H1 (cell line): ENCODE measurements around the gene ATP6V0D1. TPM values are rescaled to one million over a fixed set of nuclear protein-coding genes. Genes with fewer than 3 reads are reported as not detected.

Source experiments
- polyA plus RNA-seq, 7 experiments: library from polyadenylated mRNA; depleted of rRNA in 3 of 7; stranded (reverse) in 5 of 7; unstranded in 2 of 7; fragments of >200 nt in 5 of 7; fragments of 200-250 nt in 2 of 7; gene quantifications; 1 replicate in 5 of 7; 2 replicates in 1 of 7; 4 replicates in 1 of 7; pipeline versions ENCODE4 v1.2.1 to v1.2.3, GENCODE V29; 2011 to 2013; ENCODE audit warnings: missing spikeins in 2 of 7, mixed read lengths in 2 of 7
- total RNA-seq: library from RNA; stranded (reverse); fragmentation: NEBNext Ultra II Directional; extraction: Animal tissue kit (Norgen Biotek cat#: 25700); gene quantifications from 2 replicates; pipeline ENCODE4 v1.2.1, GENCODE V29; 2021
- TF ChIP-seq, protein P1 (sequence below), 3 experiments: IDR thresholded peaks; 1 replicate in 2 of 3; 2 replicates in 1 of 3; pipeline versions ENCODE4 v1.5.1 to v1.6.1; 2011; ENCODE audit warnings: low read length in 3 of 3, mild to moderate bottlenecking in 3 of 3, inconsistent platforms in 2 of 3, low read depth in 1 of 3, moderate library complexity in 1 of 3; ENCODE audit not compliant: insufficient read depth in 1 of 3; ENCODE audit errors: control extremely low read depth in 1 of 3

ATP6V0D1 gene
- total and polyA plus RNA-seq, 2 of the 8 experiments (the other 6 are each of a cell fraction or from before 2014, with no cell fraction given): 47.3 to 134 TPM

DNA sequence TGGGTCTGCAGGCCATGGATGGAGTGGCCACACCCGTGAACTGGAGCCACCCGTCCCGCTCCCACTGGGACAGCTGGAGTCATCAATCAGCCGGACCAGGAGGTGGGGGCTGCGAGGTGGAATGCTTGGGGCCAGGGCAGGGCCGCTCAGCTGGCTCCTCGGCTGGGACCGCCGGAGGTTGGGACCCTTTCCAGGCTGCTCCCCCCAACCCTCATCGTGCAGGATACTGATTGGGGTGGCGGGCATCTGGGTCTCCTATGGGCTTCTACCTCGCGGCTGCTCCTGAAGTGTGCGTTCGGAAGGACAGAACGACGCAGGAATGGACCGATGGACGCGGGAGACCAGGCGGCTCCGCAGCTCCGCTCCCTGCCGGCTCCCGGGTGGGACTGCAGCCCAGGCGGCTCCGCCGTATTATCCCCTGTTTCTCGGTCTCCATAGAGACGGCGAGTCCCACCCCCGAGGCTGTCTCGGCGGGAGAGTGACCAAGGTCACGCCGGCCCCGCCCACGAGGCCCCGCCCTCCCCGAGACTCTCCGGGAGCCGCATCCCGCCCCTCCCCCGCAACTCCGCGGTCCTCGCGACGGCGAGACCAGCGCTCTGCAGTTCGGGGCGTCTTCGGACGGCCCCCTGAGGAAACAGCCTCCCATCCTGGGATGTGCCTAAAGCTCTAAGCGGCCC, 87.7 kb downstream of the ATP6V0D1 start, which contains the start of gene TPPP3 (continued):
- TF ChIP-seq, protein P1, sequence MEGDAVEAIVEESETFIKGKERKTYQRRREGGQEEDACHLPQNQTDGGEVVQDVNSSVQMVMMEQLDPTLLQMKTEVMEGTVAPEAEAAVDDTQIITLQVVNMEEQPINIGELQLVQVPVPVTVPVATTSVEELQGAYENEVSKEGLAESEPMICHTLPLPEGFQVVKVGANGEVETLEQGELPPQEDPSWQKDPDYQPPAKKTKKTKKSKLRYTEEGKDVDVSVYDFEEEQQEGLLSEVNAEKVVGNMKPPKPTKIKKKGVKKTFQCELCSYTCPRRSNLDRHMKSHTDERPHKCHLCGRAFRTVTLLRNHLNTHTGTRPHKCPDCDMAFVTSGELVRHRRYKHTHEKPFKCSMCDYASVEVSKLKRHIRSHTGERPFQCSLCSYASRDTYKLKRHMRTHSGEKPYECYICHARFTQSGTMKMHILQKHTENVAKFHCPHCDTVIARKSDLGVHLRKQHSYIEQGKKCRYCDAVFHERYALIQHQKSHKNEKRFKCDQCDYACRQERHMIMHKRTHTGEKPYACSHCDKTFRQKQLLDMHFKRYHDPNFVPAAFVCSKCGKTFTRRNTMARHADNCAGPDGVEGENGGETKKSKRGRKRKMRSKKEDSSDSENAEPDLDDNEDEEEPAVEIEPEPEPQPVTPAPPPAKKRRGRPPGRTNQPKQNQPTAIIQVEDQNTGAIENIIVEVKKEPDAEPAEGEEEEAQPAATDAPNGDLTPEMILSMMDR (IDR thresholded peaks at IDR 0.05; ENCODE audit: control extremely low read depth in 1 of 3, insufficient read depth in 1 of 3, low read depth in 1 of 3, low read length in 3 of 3): peak in 2 of 3 experiments; percentile 66 to 69; a peak in 3 of 4 replicates
